Cardiac septum (tissue), 1 donor: Measurements from ENCODE around the gene CRNKL1. TPM values are rescaled to one million over a fixed set of nuclear protein-coding genes. Genes with fewer than 3 reads are reported as not detected.
"Not testable (repeated sequence)": the region's sequence is repeated elsewhere in the genome, so short reads cannot be mapped to it uniquely, and the experiment has no call there.

Experiments used
- DNase-seq: peaks from one replicate; pipeline ENCODE4 v3.0.0-alpha.2; 2020; ENCODE audit warnings: low spot score
- intact Hi-C: fragments of 100-400 bp; cut with DNase I; formaldehyde crosslinking; loops from one replicate; pipeline ENCODE4 v1.14.0; 2022
- total RNA-seq: library from RNA; stranded (reverse); fragmentation: NEBNext Ultra II Directional; extraction: Animal tissue kit (Norgen Biotek cat#: 25700); gene quantifications from one replicate; pipeline ENCODE4 v1.2.1, GENCODE V29; 2021
- donor health status: DM: no; HTN: no; CAD: no.

Gene CRNKL1
- total RNA-seq, 1 donor from 2014 or later, result 18.5 TPM

DNA sequence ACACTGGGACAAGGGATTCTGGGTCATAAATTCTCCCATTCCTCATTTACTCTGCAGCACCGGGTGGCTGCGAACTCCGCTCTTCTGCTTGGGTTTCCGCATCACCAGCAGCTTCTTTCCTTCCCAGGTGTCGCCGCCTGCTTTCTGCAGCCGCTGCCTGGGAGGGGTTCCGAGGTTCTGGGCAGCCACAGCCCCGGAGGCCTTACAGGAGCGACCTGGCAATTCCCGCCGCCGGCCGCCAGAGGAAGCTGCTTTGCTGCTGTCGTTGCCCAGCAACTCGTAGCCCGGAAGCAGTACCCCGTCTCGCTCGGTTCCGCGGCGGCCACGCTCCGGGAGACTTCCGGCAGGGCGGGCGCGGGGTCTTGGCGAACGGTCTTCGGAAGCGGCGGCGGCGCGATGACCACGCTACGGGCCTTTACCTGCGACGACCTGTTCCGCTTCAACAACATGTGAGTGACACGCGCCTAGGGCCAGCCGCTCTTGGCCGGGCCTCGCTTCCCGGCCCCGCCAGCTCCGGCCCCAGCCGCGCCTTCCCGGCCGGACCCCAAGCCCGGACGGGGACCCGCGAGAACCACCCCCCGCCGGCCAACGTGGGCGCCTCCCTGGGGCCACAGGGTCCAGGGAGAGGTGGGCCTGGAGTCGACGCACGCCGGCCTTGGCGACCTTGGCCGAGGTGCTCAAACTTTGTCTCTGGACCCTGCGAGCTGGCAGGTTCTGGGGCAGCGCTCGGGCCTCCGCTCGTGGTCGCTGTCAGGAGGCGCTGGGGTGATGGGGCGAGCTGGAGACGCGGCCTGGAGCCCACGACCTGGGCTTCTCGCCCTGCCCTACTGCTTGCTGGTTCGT lies 35.0 kb downstream of the CRNKL1 start, which contains the start of gene NAA20:
Gene NAA20, plus strand, starts transcription at position 362 of the 843 bp plus-strand sequence. Its CDS starts 35 bp downstream, at position 397.
- intact Hi-C loops, result loop anchor here (5.0 kb wide), 1 partner anchor 75 kb away; no protein-coding TSS in a partner anchor
- DNase-seq, result peak; percentile 97

- DNase-seq, result no peak
- intact Hi-C loops, result loop anchor here (5.0 kb wide), 1 partner anchor 72 kb away; no protein-coding TSS in a partner anchor
Observed at GRCh38 chr20:20014659-20015058, 37.6 kb downstream of the CRNKL1 start.

DNA sequence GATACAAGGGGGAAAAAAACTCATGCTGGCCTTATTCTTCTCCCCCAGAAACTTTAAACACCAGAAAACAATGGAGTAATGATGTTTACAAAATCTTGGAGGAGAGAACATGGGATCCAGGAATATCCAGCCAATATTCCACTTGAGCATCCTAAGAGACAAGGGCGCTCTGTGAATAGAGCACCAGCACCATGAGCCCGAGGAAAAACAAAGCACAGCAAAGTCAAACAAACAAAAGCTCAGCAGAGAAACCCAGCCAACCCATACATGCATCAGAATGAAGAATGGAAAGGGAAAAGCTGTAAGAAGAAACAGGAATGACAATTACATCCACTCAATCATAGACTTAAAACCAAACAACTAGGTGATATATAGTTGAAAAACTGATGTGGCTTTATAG lies 39.7 kb downstream of the CRNKL1 start:
- intact Hi-C loops, result no loop called here

DNA sequence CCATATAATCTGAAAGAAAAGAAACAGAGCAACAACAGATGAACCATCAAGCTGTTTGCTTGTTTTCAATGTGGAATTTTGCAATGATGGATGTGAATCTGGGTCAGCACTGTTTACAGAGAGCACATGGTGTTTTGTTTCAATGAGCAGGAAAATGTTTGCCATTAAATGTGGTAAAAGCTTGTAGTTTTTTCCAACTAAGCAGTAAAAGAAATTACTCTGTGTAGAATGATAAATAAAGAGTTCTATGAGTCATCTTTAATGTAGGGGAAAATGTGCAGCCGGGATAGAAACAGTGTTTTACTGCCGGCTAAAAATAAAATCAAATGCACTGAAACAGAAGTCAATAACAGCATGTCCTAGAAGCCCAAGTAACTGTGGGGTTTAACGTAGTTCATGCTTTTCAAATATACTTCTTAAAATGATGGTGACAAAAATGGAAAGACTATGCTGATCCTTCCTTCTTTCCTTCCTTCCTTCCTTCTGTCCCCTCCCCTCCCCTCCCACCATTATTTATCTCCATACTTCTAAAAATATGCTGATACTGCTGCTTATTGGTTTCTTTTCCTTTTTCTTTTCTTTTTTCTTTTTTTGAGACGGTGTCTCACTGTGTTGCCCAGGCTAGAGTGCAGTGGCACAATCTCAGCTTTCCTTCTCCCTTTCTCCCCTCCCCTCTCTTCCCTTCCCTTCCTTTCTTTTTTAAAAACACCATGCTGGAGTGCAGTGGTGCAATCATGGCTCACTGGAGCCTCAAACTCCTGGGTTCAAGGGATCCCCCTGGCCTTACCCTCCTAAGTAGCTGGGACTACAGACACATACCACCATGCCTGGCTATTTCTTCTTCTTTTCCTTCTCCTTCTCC lies 41.4 kb downstream of the CRNKL1 start:
- intact Hi-C loops, result no loop called here
- DNase-seq, result no peak

More for the DNA sequence above, 39.7 kb downstream of the CRNKL1 start:
- no peak for DNase-seq

GRCh38 chr20:20009784-20010253 lies 42.4 kb downstream of the CRNKL1 start:
- no peak for DNase-seq
- intact Hi-C loops, result no loop called here

DNA sequence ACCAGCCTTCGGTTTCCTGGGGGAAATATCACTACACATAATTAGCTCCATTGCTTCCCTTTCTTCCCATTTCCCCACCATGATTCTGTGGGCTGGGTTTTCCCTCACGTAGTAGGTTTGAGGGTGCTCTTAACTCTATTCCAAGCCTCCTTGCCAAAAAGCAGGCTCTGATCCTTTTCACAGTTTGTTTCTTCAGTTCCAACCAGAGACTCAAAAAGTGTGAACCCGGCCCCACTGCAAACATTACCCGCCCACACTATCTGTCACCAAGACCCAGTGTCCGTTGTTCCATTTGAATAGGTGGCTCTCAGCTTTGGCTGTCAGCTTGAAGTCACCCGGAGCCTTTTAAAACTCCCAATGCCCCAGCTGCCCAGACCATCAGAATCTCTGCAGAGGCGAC lies 46.9 kb downstream of the CRNKL1 start:
- intact Hi-C loops, result no loop called here

GRCh38 chr20:20003955-20004322 lies 48.3 kb downstream of the CRNKL1 start:
- intact Hi-C loops, result loop anchor here (5.0 kb wide), 1 partner anchor 217 kb away; no protein-coding TSS in a partner anchor
- DNase-seq, result not testable (repeated sequence)

More for the DNA sequence above, 46.9 kb downstream of the CRNKL1 start:
- DNase-seq, result no peak

DNA sequence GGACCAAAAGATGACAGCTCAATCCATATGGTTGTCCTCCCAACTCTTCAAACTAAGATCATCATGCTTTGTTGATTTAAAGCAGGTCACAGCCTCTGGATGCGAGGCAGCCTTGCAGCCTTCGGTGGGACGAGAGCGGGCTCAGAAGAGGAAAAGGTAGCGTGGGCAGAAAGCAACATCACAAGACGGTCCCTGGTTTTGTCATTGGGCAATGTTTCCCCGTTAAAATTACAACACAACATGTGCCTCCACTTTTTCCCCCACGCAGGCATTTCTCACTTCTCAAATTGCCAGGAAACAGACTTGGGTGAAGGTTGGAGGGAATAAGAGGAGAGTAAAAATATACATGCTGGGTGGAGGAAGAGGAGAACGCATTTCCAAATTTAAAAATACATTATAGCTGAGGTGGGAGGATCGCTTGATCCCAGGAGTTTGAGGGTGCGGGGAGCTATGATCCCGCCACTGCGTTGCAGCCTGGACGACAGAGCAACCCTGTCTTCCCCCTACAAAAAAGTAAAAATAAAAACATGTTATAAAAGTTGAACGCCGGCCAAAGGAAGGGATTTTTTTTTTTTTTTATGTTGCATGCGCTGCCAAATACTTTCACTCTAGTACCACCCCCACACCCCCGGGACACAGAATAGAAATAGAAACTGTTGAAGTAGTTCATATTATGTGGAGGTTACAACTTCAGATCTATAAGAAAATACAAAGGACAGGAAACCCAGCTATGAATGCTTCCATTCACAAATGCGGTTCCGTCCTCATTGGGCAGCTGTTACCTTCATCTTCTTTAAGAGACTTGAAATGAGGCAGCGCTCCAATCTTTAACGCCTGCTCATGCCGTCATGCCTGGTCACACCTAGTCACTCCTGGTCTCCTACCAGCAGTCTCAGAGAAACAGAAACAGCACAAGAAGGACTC lies 49.0 kb downstream of the CRNKL1 start:
- intact Hi-C loops, result loop anchor here (5.0 kb wide), 1 partner anchor 216 kb away; no protein-coding TSS in a partner anchor
- no peak for DNase-seq

DNA sequence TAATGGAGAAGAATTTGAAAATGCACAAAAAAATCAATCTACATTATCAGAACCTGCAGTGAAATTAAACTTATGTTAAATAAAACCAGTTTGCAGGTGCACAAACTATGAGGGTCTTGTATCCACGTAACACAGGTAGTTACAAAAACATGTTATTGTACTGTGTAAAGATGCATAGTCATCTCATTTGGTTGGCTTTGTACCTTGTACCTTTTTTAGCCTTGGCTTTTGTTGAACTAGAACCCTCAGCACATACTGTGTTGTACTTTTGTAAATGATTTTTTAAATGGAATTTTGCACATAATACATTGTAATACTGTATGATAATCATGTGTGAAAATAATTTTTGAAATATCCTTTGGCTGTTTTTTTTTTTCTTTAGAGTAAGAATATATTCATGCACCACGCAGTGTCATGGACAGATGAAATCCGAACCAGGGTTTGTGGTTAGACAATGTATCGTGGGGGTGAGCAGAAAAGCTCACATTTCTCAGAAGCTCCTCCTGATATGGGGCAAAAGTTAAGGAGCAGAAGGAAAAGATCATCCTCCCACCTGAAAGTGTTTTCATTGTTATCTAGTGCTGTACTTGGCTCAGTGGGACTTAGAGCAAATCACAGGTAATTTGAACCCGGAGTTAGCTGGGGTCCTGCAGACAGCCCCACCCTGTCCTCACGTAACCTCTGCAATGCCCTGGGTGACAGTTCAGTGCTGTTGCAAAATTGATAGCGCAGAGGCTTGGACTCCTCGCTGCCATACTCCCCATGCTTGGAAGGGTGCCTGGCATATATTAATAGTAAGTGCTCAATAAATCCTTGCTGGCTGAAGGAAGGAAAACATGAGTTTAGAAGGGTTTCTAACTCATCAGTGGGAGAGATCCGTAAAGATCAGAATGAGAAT lies 49.9 kb downstream of the CRNKL1 start:
- no peak for DNase-seq
- intact Hi-C loops, result loop anchor here (5.0 kb wide), 1 partner anchor 215 kb away; no protein-coding TSS in a partner anchor

DNA sequence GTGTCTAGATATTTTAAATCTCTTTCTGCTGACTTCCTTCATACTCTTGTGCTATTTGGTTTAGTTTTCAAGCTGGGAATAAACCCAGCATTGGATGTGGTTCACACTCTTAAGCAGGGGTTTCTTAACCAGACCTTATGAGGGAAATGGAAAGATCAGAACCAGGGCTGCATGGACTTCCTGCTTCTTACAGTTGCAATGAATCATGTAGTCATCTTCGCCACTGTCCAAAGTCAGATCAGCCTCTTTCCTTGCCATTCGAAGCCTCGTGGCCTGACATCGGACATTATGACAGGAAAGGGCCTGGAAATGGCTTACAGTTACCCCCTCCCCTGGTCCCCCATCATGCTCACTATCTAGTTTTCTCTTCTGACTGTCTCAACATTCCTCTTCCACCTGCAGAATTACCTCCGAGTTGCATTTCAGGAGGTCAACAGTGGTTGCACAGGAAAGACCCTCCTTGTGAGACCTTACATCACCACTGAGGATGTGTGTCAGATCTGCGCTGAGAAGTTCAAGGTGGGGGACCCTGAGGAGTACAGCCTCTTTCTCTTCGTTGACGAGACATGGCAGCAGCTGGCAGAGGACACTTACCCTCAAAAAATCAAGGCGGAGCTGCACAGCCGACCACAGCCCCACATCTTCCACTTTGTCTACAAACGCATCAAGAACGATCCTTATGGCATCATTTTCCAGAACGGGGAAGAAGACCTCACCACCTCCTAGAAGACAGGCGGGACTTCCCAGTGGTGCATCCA lies 51.9 kb downstream of the CRNKL1 start:
- intact Hi-C loops, result loop anchor here (5.0 kb wide), 1 partner anchor 213 kb away; no protein-coding TSS in a partner anchor
- DNase-seq, result no peak

GRCh38 chr20:19998990-19999705 lies 53.1 kb downstream of the CRNKL1 start:
- intact Hi-C loops, result loop anchor here (5.0 kb wide), 2 partner anchors 112 to 307 kb away; no protein-coding TSS in a partner anchor
- no peak for DNase-seq

DNA sequence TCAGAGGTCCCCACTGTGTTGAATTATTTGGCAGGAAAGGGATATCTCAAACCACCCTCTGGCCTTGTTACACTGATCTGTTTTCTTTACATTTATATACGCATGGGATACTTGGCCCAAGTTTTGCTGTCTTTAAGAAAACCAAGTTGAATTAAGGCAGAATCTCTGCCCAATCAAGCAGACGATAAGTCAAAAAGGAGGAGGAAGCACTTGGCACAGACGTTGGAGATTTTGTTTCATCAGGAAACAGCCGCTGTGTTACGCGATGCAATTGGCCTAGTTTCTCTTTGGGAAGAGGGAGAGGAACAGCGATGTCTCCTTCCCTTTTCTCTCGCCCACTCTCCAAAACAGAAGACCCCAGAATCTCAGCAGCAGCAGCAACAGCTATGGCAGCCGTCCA lies 55.3 kb downstream of the CRNKL1 start:
- no peak for DNase-seq
- intact Hi-C loops, result loop anchor here (5.0 kb wide), 2 partner anchors 110 to 305 kb away; no protein-coding TSS in a partner anchor

DNA sequence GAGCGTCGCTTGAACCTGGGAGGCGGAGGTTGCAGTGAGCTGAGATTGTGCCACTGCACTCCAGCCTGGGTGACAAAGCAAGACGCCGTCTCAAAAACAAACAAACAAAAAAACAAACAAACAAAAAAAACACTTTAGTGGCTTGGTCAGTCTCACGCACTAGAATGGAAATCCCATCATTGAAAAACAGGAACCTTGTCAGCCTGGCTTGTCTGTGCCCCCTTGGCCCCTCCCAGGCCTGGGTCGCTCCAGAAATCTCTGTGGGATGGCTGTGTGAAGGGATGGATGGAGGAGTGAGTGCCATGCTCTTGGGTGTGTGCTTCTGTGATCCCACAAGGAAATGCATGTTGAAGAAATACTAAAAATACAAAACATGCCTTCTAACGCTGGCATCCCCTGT lies 56.0 kb downstream of the CRNKL1 start:
- intact Hi-C loops, result loop anchor here (5.0 kb wide), 2 partner anchors 109 to 304 kb away; no protein-coding TSS in a partner anchor

DNA sequence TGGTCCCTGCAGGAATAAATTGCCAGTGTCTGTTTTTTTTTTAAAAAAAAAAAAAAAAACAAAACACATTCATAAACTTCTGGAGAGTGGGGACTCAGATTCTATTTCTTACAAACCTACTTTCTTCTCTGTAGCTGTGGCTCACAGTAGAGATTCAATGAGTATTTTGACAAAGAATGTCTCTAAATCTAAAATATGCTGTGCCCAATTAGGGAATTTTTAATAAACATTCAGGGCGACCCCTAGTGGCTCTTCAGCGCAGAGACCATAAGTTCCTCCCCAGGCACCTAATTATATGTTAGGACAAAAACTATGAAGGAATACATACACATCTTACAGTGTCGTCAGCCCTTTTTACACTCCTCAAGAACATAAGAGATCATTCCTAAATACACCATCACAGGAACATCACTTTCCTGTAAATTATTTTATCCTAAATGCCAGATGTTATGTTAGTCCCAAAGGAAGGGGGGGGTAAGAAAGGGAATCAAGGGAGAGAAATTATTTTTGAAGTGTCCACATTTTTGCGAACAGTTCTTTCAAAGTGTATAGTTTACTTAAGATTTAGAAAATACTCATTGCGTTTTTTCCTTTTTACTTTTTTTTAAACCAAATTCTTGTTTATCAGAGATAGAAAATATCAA lies 56.9 kb downstream of the CRNKL1 start:
- no peak for DNase-seq
- intact Hi-C loops, result loop anchor here (2.0 to 5.0 kb wide), 3 partner anchors 21 to 303 kb away; no protein-coding TSS in a partner anchor

More for the DNA sequence above, 56.0 kb downstream of the CRNKL1 start:
- DNase-seq, result no peak

DNA sequence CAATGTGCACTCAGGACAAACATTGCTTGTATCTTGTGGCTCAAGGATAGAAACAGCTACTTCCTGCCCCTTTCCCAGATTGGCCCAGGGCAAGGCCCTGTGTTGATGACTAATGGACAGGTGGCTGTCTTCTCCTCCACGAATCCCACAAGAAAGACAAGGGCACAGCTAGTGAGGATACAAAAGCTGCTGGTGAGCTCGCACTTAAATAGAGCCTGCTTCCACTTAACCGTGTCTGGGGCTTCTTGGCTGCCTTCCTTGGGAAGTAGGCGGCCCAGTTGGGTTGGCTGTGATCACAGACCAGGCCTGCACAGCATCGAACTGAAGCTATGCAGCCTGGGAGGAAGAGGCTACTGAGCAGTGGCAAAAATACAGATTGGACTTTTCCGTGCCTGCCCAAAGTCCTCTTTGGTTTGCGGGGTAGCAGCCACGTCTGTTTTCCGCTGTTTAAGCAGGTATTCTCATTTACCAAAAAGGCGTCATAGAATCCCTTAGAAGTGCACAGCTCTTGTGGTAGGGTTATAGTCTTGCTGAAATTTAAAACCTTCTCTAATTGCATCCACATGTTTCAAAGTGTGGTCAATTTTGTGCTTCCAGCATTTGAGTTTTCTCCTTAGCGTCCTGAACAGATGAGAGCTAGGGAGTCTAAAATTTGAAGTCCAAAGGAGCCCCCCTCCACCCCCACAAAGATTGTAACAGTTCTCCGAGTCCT lies 58.2 kb downstream of the CRNKL1 start:
- intact Hi-C loops, result loop anchor here (2.0 kb wide), 1 partner anchor 19 kb away; no protein-coding TSS in a partner anchor
- no peak for DNase-seq
